WTC11 (cell line): ENCODE data around the gene PTPRB. TPM values are rescaled to one million over a fixed set of nuclear protein-coding genes. Genes with fewer than 3 reads are reported as not detected.

Source experiments
- ATAC-seq: fragments of 200-7000 bp; cut with Tn5 transposase; 2 replicates; pipeline ENCODE4 v1.10.0; 2021; ENCODE audit warnings: mild to moderate bottlenecking, moderate library complexity
- CTCF ChIA-PET: fragments of 300-600 bp; sonication (Branson Sonifier 250); formaldehyde crosslinking; loops from one replicate; lab custom pipeline; 2021; ENCODE audit warnings: antibody characterized with exemption; lab: Charles Lee
- POLR2A ChIA-PET: fragments of 350-600 bp; sonication (Branson Sonifier 250); formaldehyde crosslinking; loops from one replicate; lab custom pipeline; 2021; ENCODE audit warnings: antibody characterized with exemption; lab: Charles Lee
- DNase-seq: peaks from one replicate; pipeline ENCODE4 v3.0.0; 2021; ENCODE audit warnings: low spot score
- H3K27ac Mint-ChIP-seq: 2 replicates; pipeline ENCODE4 v1.8.0; 2021; ENCODE audit warnings: mixed read lengths
- H3K27me3 Mint-ChIP-seq: 2 replicates; pipeline ENCODE4 v1.8.0; 2021; ENCODE audit warnings: low read depth, mild to moderate bottlenecking, moderate library complexity, mixed read lengths
- H3K36me3 Mint-ChIP-seq: 2 replicates; pipeline ENCODE4 v1.8.0; 2021; ENCODE audit warnings: mixed read lengths
- H3K4me1 Mint-ChIP-seq: 2 replicates; pipeline ENCODE4 v1.8.0; 2022; ENCODE audit warnings: mixed read lengths
- H3K4me3 Mint-ChIP-seq: 2 replicates; pipeline ENCODE4 v1.8.0; 2021; ENCODE audit warnings: mild to moderate bottlenecking, moderate library complexity, mixed read lengths
- H3K9me3 Mint-ChIP-seq: 2 replicates; pipeline ENCODE4 v1.8.0; 2021; ENCODE audit warnings: mixed read lengths
- EMX1 ChIP-seq: fragments of 250-450 bp; sonication (Bioruptor Pico); IDR thresholded peaks from 2 replicates; pipeline ENCODE4 v1.8.0; 2021; ENCODE audit warnings: mild to moderate bottlenecking
- FOXJ3 ChIP-seq: sonication (generic); formaldehyde crosslinking; IDR thresholded peaks from 2 replicates; pipeline ENCODE4 v1.9.0; 2021; ENCODE audit warnings: missing genetic modification reagents, mild to moderate bottlenecking, borderline replicate concordance
- GTF2I ChIP-seq: fragments of 250-450 bp; sonication (Bioruptor Pico); conservative IDR thresholded peaks from 2 replicates; pipeline ENCODE4 v1.4.0; 2021; ENCODE audit warnings: mild to moderate bottlenecking
- NFATC4 ChIP-seq: fragments of 250-450 bp; sonication (Bioruptor Pico); IDR thresholded peaks from 2 replicates; pipeline ENCODE4 v1.9.0; 2021; ENCODE audit warnings: mild to moderate bottlenecking
- TEAD1 ChIP-seq: sonication (generic); formaldehyde crosslinking; IDR thresholded peaks from 2 replicates; pipeline ENCODE4 v1.8.0; 2022; ENCODE audit warnings: mild to moderate bottlenecking, missing genetic modification reagents
- ZBTB21 ChIP-seq: sonication (generic); formaldehyde crosslinking; IDR thresholded peaks from 2 replicates; pipeline ENCODE4 v1.8.1; 2023; ENCODE audit warnings: mild to moderate bottlenecking, missing genetic modification reagents, borderline replicate concordance
- ZNF121 ChIP-seq: sonication (generic); formaldehyde crosslinking; IDR thresholded peaks from 2 replicates; pipeline ENCODE4 v1.8.0; 2023; ENCODE audit warnings: missing genetic modification reagents
- ZNF232 ChIP-seq: sonication (generic); formaldehyde crosslinking; IDR thresholded peaks from 2 replicates; pipeline ENCODE4 v1.8.0; 2022; ENCODE audit warnings: mild to moderate bottlenecking, missing genetic modification reagents
- total RNA-seq: library from RNA; stranded (reverse); gene quantifications from 3 replicates; pipeline ENCODE4 v1.2.3, GENCODE V29; 2021
- TF ChIP-seq, protein P1 (sequence below): sonication (generic); formaldehyde crosslinking; IDR thresholded peaks from 2 replicates; pipeline ENCODE4 v1.8.0; 2023; ENCODE audit warnings: missing genetic modification reagents, mild to moderate bottlenecking, borderline replicate concordance
- TF ChIP-seq, protein P2 (sequence below): fragments of 250-450 bp; sonication (Bioruptor Pico); IDR thresholded peaks from 2 replicates; pipeline ENCODE4 v2.1.2; 2022; ENCODE audit warnings: mild to moderate bottlenecking, moderate library complexity
- TF ChIP-seq, protein P3 (sequence below): sonication (generic); formaldehyde crosslinking; IDR thresholded peaks from 2 replicates; pipeline ENCODE4 v1.8.0; 2022; ENCODE audit warnings: missing genetic modification reagents
- TF ChIP-seq, protein P4 (sequence below): sonication (generic); formaldehyde crosslinking; IDR thresholded peaks from 2 replicates; pipeline ENCODE4 v1.8.1; 2023; ENCODE audit warnings: mild to moderate bottlenecking, missing genetic modification reagents, borderline replicate concordance
- TF ChIP-seq, protein P5 (sequence below): sonication (generic); formaldehyde crosslinking; IDR thresholded peaks from 2 replicates; pipeline ENCODE4 v1.8.0; 2023; ENCODE audit warnings: missing genetic modification reagents
- TF ChIP-seq, protein P6 (sequence below): sonication (generic); formaldehyde crosslinking; IDR thresholded peaks from 2 replicates; pipeline ENCODE4 v1.8.1; 2022; ENCODE audit warnings: mild to moderate bottlenecking, moderate library complexity, missing genetic modification reagents

PTPRB gene
- total RNA-seq, 1 experiment from 2014 or later = 3.3 TPM

DNA sequence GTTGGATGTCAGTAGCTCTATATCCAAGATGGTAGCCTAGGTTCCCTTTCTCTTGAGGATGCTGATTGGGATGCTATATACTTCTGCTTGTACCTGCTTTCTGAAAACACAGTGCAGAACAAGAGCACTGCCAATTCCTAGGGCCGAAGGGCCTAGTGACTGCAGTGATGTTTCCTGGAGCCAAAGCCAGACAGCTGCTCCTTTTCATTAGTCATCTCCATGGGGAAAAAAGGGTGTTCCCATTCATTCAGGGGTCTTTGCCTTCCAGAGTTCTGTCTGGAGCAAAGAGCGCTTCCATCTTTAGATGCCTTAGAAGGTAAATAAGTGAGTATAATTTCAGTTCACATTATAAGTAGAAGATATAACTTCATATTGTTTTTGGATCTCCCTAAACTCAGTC is 85.5 kb downstream of the PTPRB start:
- CTCF ChIA-PET = no interaction called here
- Mint-ChIP-seq H3K36me3 (no peaks in the 10 kb centered on the region; the same call in 1 of the 2 replicates), H3K9me3 (no peaks in the 10 kb centered on the region)

DNA sequence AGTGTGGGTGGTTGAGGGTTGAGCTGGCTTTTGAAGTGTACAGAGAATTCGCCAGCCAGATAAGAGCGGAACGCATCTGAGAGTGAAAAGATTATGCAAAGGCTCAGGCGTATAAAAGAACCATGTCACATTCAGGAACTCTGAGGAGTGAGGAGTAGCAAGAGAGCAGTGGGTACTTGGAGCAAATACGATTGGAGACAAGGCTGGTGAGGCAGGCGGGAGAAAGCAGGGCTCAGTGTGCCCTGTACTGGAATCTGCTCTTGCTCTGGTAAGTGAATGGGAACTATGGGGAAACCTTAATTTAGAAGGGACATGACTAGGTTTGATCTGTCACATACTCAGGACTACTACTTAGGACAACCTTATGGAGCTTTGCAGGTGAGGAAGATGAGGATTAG is 87.0 kb downstream of the PTPRB start:
- Mint-ChIP-seq H3K9me3 (no peaks in the 10 kb centered on the region), H3K27ac (no peak overlapping the region), H3K4me1 (peaks cover 4% of the 10 kb centered on the region), H3K4me3 (no peak overlapping the region), H3K27me3 (no peaks in the 10 kb centered on the region), H3K36me3 (no peaks in the 10 kb centered on the region; the same call in 1 of the 2 replicates)
- no peak for DNase-seq
- CTCF ChIA-PET = no interaction called here
- no peak for ATAC-seq
- POLR2A ChIA-PET = no interaction called here
- TF ChIP-seq, protein P1, sequence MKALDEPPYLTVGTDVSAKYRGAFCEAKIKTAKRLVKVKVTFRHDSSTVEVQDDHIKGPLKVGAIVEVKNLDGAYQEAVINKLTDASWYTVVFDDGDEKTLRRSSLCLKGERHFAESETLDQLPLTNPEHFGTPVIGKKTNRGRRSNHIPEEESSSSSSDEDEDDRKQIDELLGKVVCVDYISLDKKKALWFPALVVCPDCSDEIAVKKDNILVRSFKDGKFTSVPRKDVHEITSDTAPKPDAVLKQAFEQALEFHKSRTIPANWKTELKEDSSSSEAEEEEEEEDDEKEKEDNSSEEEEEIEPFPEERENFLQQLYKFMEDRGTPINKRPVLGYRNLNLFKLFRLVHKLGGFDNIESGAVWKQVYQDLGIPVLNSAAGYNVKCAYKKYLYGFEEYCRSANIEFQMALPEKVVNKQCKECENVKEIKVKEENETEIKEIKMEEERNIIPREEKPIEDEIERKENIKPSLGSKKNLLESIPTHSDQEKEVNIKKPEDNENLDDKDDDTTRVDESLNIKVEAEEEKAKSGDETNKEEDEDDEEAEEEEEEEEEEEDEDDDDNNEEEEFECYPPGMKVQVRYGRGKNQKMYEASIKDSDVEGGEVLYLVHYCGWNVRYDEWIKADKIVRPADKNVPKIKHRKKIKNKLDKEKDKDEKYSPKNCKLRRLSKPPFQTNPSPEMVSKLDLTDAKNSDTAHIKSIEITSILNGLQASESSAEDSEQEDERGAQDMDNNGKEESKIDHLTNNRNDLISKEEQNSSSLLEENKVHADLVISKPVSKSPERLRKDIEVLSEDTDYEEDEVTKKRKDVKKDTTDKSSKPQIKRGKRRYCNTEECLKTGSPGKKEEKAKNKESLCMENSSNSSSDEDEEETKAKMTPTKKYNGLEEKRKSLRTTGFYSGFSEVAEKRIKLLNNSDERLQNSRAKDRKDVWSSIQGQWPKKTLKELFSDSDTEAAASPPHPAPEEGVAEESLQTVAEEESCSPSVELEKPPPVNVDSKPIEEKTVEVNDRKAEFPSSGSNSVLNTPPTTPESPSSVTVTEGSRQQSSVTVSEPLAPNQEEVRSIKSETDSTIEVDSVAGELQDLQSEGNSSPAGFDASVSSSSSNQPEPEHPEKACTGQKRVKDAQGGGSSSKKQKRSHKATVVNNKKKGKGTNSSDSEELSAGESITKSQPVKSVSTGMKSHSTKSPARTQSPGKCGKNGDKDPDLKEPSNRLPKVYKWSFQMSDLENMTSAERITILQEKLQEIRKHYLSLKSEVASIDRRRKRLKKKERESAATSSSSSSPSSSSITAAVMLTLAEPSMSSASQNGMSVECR = no peak
- TF ChIP-seq, protein P2, sequence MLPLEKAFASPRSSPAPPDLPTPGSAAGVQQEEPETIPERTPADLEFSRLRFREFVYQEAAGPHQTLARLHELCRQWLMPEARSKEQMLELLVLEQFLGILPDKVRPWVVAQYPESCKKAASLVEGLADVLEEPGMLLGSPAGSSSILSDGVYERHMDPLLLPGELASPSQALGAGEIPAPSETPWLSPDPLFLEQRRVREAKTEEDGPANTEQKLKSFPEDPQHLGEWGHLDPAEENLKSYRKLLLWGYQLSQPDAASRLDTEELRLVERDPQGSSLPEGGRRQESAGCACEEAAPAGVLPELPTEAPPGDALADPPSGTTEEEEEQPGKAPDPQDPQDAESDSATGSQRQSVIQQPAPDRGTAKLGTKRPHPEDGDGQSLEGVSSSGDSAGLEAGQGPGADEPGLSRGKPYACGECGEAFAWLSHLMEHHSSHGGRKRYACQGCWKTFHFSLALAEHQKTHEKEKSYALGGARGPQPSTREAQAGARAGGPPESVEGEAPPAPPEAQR = no peak
- TF ChIP-seq ZNF232 (CRISPR knock-in tag) (no peak), NFATC4 (CRISPR knock-in tag) (no peak)
- TF ChIP-seq, protein P3, sequence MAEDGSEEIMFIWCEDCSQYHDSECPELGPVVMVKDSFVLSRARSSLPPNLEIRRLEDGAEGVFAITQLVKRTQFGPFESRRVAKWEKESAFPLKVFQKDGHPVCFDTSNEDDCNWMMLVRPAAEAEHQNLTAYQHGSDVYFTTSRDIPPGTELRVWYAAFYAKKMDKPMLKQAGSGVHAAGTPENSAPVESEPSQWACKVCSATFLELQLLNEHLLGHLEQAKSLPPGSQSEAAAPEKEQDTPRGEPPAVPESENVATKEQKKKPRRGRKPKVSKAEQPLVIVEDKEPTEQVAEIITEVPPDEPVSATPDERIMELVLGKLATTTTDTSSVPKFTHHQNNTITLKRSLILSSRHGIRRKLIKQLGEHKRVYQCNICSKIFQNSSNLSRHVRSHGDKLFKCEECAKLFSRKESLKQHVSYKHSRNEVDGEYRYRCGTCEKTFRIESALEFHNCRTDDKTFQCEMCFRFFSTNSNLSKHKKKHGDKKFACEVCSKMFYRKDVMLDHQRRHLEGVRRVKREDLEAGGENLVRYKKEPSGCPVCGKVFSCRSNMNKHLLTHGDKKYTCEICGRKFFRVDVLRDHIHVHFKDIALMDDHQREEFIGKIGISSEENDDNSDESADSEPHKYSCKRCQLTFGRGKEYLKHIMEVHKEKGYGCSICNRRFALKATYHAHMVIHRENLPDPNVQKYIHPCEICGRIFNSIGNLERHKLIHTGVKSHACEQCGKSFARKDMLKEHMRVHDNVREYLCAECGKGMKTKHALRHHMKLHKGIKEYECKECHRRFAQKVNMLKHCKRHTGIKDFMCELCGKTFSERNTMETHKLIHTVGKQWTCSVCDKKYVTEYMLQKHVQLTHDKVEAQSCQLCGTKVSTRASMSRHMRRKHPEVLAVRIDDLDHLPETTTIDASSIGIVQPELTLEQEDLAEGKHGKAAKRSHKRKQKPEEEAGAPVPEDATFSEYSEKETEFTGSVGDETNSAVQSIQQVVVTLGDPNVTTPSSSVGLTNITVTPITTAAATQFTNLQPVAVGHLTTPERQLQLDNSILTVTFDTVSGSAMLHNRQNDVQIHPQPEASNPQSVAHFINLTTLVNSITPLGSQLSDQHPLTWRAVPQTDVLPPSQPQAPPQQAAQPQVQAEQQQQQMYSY = no peak

More for the DNA sequence above, 85.5 kb downstream of the PTPRB start:
- POLR2A ChIA-PET = no interaction called here
- ATAC-seq = no peak
- H3K4me1 Mint-ChIP-seq = peaks cover 9% of the 10 kb centered on the region
- no peak for DNase-seq
- H3K27me3 Mint-ChIP-seq = no peaks in the 10 kb centered on the region
- no peak overlapping the region for H3K4me3 Mint-ChIP-seq
- no peak overlapping the region for H3K27ac Mint-ChIP-seq
- TF ChIP-seq, protein P4, sequence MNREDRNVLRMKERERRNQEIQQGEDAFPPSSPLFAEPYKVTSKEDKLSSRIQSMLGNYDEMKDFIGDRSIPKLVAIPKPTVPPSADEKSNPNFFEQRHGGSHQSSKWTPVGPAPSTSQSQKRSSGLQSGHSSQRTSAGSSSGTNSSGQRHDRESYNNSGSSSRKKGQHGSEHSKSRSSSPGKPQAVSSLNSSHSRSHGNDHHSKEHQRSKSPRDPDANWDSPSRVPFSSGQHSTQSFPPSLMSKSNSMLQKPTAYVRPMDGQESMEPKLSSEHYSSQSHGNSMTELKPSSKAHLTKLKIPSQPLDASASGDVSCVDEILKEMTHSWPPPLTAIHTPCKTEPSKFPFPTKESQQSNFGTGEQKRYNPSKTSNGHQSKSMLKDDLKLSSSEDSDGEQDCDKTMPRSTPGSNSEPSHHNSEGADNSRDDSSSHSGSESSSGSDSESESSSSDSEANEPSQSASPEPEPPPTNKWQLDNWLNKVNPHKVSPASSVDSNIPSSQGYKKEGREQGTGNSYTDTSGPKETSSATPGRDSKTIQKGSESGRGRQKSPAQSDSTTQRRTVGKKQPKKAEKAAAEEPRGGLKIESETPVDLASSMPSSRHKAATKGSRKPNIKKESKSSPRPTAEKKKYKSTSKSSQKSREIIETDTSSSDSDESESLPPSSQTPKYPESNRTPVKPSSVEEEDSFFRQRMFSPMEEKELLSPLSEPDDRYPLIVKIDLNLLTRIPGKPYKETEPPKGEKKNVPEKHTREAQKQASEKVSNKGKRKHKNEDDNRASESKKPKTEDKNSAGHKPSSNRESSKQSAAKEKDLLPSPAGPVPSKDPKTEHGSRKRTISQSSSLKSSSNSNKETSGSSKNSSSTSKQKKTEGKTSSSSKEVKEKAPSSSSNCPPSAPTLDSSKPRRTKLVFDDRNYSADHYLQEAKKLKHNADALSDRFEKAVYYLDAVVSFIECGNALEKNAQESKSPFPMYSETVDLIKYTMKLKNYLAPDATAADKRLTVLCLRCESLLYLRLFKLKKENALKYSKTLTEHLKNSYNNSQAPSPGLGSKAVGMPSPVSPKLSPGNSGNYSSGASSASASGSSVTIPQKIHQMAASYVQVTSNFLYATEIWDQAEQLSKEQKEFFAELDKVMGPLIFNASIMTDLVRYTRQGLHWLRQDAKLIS = no peak
- no peak for TF ChIP-seq ZBTB21
- no peak for TF ChIP-seq TEAD1
- TF ChIP-seq FOXJ3 (CRISPR knock-in tag) = no peak
- TF ChIP-seq, protein P5, sequence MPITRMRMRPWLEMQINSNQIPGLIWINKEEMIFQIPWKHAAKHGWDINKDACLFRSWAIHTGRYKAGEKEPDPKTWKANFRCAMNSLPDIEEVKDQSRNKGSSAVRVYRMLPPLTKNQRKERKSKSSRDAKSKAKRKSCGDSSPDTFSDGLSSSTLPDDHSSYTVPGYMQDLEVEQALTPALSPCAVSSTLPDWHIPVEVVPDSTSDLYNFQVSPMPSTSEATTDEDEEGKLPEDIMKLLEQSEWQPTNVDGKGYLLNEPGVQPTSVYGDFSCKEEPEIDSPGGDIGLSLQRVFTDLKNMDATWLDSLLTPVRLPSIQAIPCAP (CRISPR knock-in tag) = no peak
- TF ChIP-seq, protein P6, sequence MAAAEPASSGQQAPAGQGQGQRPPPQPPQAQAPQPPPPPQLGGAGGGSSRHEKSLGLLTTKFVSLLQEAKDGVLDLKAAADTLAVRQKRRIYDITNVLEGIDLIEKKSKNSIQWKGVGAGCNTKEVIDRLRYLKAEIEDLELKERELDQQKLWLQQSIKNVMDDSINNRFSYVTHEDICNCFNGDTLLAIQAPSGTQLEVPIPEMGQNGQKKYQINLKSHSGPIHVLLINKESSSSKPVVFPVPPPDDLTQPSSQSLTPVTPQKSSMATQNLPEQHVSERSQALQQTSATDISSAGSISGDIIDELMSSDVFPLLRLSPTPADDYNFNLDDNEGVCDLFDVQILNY (CRISPR knock-in tag) = no peak
- no peak for TF ChIP-seq GTF2I (CRISPR knock-in tag)
- no peak for TF ChIP-seq ZNF121
- TF ChIP-seq, protein P3 = no peak
- TF ChIP-seq EMX1 = no peak
